GM21515 (cell line): ENCODE results near the gene EGFL6.
"Not testable (repeated sequence)": the region's sequence is repeated elsewhere in the genome, so short reads cannot be mapped to it uniquely, and the experiment has no call there.

ENCODE experiments used
- ATAC-seq: cut with Tn5 transposase; IDR thresholded peaks from one replicate; pipeline ENCODE4 v1.9.1; 2021; ENCODE audit not compliant: unreplicated experiment

EGFL6 gene

GRCh38 chrX:13590207-13590606, 20.8 kb downstream of the EGFL6 start:
- ATAC-seq = no peak

GRCh38 chrX:13590914-13591313, 21.5 kb downstream of the EGFL6 start:
- no peak for ATAC-seq

GRCh38 chrX:13597874-13598273, 28.5 kb downstream of the EGFL6 start:
- no peak for ATAC-seq

GRCh38 chrX:13598877-13599276, 29.5 kb downstream of the EGFL6 start:
- no peak for ATAC-seq

DNA sequence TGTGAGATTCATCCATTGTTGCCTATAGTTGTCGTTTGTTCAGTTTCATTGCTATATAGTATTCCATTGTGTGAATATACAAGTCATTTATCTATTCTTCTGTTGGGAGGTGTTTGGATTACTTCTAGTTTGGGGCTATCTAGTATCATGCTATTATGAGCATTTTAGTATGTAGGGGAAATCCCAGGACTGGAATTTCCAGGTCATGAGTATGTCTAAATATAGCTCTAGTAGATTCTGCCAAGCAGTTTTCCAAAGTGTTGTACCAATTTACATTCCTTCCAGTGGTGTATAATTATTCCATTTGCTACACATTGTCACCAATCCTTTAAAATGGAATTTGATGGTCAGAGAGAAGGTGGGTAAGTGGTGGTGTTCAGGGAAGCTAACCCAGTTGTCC, 30.1 kb downstream of the EGFL6 start:
- ATAC-seq = no peak

- no peak for ATAC-seq
Measured at GRCh38 chrX:13605611-13606010, 36.2 kb downstream of the EGFL6 start.

- no peak for ATAC-seq
Measured at GRCh38 chrX:13607331-13607995, 38.1 kb downstream of the EGFL6 start.

- no peak for ATAC-seq
Measured at GRCh38 chrX:13607996-13608365, 38.6 kb downstream of the EGFL6 start.

- ATAC-seq = no peak
Measured at GRCh38 chrX:13614154-13614553, 44.8 kb downstream of the EGFL6 start.

DNA sequence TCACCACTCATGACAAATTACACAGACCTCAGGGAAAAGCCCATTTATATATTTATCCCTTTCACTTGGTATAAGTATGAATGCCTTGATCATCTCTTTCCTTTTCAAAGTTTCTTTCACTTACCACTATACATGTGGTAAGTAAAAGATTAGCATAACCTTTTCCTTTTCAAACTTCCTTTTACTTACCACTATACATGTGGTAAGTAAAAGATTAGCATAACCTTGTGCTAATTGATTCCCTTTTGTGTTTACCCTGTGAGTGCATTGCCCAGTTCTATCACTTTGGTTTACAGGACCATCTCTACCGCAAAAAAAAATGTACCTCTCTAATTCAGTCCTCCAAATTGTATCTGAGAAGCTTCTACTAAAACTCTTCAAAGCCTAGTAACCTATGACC, 50.8 kb downstream of the EGFL6 start:
- no peak for ATAC-seq

- ATAC-seq = no peak
Measured at GRCh38 chrX:13622401-13622964, 53.1 kb downstream of the EGFL6 start.

DNA sequence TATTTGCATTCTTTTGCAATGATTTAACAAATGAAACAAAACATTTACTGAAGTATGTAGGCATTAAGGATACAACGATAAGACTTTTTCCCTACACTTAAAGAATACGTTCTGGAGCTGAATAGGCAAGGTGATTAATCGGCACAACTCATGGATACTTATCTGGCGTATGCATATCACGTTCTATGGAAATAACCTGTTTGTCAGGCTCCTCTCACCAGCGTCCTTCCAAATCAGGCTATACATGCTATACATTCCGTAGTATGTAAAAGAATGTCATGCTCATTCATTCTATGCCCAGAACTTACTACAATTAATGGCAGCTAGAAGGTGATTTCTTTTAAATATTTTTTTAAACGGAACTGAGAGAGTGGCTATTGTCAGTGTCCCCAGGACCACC, 57.9 kb downstream of the EGFL6 start:
- ATAC-seq = no peak

- not testable (repeated sequence) for ATAC-seq
Measured at GRCh38 chrX:13637224-13637623, 67.8 kb downstream of the EGFL6 start.

DNA sequence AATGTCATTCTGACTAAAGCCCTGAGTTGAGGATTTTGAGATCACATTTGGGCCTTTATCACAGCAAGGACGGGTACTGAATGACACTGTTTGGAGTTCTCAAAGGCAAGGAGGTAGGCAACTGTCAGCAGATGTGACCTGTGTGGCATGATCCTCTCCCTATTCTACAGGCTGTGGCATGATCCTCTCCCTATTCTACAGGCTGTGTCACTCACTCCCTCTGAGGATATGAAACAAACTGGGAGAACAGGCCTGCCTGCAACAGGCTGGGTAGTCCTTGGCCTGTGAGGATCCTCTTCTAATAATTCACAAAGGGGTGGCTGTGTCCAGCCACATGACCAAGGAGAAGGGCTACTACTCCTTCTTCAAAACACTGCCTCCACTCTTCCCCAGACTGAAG, 68.6 kb downstream of the EGFL6 start:
- ATAC-seq = no peak

GRCh38 chrX:13638826-13639225, 69.4 kb downstream of the EGFL6 start:
- no peak for ATAC-seq

GRCh38 chrX:13641684-13642083, 72.3 kb downstream of the EGFL6 start:
- ATAC-seq = not testable (repeated sequence)

DNA sequence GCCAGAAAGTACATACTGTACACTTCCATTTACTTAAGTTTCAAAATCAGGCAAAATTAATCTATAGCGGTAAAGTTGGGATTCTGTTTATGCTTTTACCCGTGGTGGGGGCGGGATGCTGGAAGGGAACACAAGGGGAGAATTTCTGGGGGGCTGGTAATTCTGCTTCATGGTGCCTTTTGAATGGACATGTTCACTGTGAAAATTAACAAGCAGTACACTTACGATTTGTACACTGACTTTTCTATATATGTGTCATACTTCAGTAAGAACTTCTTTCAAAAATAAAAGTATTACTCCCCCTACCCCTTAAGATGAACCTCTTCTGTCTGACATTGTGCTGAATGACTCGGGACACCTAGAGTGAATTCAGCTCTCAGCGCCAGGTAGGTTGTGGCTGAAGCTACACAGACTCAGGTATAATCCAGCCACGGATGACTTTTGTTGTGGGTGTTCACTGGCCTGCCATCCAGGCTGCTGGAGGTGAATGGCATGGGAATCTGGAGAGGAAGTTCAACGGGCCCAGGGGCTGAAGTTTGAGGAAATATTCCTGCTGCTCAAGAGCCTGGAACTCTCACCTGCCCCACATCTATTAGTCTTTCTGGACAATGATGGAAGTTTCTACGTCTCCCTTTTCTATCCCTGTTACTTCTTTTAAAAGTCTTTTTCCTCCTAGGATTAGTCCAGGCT, 76.2 kb downstream of the EGFL6 start:
- no peak for ATAC-seq

GRCh38 chrX:13646154-13646549, 76.8 kb downstream of the EGFL6 start:
- ATAC-seq = no peak

DNA sequence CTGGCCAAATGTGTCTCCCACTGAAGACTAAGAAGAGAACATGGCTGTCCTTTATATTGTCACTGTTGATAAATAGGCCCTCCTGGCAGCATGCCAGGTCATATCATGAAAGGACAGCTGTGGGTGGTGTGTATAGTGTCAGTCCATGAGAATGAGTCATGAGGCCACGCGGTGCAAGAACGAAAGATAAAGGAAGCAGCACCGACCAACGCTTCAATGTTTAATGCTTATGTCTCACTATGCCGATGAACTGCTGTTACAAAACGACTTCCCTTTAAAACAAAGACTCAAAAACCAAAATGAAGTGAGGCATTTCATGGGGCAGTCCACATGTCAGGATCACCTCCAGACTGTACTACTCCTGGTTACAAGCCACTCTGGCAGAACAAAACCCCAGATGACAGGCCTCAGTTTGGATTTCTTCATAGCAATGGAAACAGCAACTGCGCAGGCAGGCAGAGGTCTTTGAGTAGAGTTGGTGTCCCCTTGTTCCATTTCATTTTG, 78.4 kb downstream of the EGFL6 start:
- ATAC-seq = no peak

DNA sequence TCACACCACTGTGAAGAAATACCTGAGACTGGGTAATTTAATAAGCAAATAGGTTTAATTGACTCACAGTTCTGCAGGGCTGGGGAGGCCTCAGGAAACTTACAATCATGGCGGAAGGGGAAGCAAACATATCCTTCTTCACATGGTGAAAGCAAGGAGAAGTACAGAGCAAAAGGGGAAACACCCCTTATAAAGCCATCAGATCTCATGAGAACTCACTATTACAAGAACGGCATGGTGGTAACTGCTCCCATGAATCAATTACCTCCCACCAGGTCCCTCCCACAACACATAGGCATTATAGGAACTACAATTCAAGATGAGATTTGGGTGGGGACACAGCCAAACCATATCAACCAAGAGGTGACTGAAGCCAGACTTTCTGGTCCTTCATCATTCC, 78.9 kb downstream of the EGFL6 start:
- ATAC-seq = not testable (repeated sequence)

DNA sequence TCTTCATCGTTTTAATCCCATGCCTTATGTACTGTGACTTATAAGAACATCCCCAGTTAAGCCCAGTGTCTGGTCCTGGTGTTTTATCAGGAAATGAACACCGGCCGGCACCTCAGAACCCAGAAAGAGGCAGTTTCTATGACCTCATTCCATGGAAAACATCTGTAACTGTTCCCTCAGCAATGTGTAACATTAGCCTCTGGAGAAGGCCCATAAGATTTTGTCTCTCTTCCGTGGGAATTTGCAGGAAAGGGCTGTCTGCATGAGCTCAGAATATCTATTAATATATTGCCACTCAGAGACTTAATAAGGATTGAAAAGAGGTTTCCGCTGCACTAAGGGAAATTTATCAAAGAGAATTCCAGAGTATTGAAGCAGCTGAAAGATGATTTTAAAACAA, 80.4 kb downstream of the EGFL6 start:
- no peak for ATAC-seq

DNA sequence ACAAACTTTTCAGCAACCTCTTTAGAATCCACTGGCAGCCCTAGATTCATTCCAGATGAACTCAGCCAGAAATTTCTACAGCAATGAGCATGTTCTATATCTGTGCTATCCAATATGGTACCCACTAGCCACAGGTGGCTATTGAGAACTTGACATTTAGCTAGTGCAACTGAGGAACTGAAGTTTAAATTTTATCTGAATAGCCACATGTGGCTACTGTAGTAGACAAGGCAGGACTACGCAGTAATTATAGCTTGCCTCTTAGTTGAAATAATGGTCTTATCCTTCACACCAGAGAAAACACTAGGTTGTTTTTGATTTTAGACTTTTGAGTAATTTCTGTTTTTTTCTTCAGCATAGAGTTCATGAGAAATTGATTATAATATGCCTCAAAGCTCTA, 80.9 kb downstream of the EGFL6 start:
- ATAC-seq = no peak
